Liver (tissue), 9 donors: Measurements from ENCODE around the gene TP53I11. TPM values are rescaled to one million over a fixed set of nuclear protein-coding genes. Genes with fewer than 3 reads are reported as not detected.
A peak's percentile ranks its signal among the peaks of the same experiment; 100 is the strongest.

ENCODE experiments used
- DNase-seq: peaks from one replicate; pipeline ENCODE4 v3.0.0-alpha.2; 2017; ENCODE audit warnings: low spot score
- H3K27ac ChIP-seq, 2 donors: one replicate each; pipeline ENCODE4 v1.7.0; 2013; ENCODE audit warnings: inconsistent platforms in 2 of 2, low read length in 2 of 2, control low read depth in 1 of 2, low read depth in 1 of 2, mild to moderate bottlenecking in 1 of 2
- H3K27me3 ChIP-seq, 4 donors: one replicate each; pipeline versions ENCODE4 v1.6.1 to v1.7.0; 2013; ENCODE audit warnings: low read length in 3 of 4, inconsistent platforms in 1 of 4, mild to moderate bottlenecking in 1 of 4, moderate library complexity in 1 of 4; ENCODE audit not compliant: control insufficient read depth in 4 of 4, insufficient read depth in 4 of 4
- H3K36me3 ChIP-seq, 4 donors: one replicate each; pipeline versions ENCODE4 v1.6.1 to v1.7.0; 2013; ENCODE audit warnings: low read length in 3 of 4, mild to moderate bottlenecking in 3 of 4, low read depth in 1 of 4, moderate library complexity in 1 of 4; ENCODE audit not compliant: control insufficient read depth in 4 of 4, insufficient read depth in 3 of 4
- H3K4me1 ChIP-seq, 4 donors: one replicate each; pipeline versions ENCODE4 v1.6.1 to v1.7.0; 2013; ENCODE audit warnings: low read length in 3 of 4, mild to moderate bottlenecking in 3 of 4, moderate library complexity in 1 of 4; ENCODE audit not compliant: control insufficient read depth in 4 of 4, insufficient read depth in 4 of 4
- H3K4me3 ChIP-seq, 3 donors: one replicate each; pipeline versions ENCODE4 v1.6.1 to v1.7.0; 2013; ENCODE audit warnings: low read length in 3 of 3, control low read depth in 1 of 3, low read depth in 1 of 3, mild to moderate bottlenecking in 1 of 3
- H3K9ac ChIP-seq, 2 donors: one replicate each; pipeline ENCODE4 v1.7.0; 2013; ENCODE audit warnings: low read length in 2 of 2, mild to moderate bottlenecking in 2 of 2, moderate library complexity in 2 of 2, control low read depth in 1 of 2, low read depth in 1 of 2
- H3K9me3 ChIP-seq, 4 donors: one replicate each; pipeline versions ENCODE4 v1.6.1 to v1.7.0; 2013; ENCODE audit warnings: low read length in 3 of 4; ENCODE audit not compliant: control insufficient read depth in 4 of 4
- EGR1 ChIP-seq, 2 donors: IDR thresholded peaks; 2 replicates each; pipeline ENCODE4 v1.6.1; 2016 to 2018; ENCODE audit warnings: antibody characterized with exemption in 2 of 2, low read depth in 2 of 2
- FOXA2 ChIP-seq: IDR thresholded peaks from 2 replicates; pipeline ENCODE4 v1.6.1; 2016; ENCODE audit warnings: antibody characterized with exemption
- HNF4A ChIP-seq, 2 donors: conservative IDR thresholded peaks; 2 replicates each; pipeline ENCODE4 v1.6.1; 2016; ENCODE audit warnings: antibody characterized with exemption in 2 of 2, mild to moderate bottlenecking in 2 of 2
- JUND ChIP-seq, 2 donors: IDR thresholded peaks; 2 replicates each; pipeline ENCODE4 v1.6.1; 2016; ENCODE audit warnings: antibody characterized with exemption in 2 of 2
- NR2F2 ChIP-seq: IDR thresholded peaks from 2 replicates; pipeline ENCODE4 v1.6.1; 2016; ENCODE audit warnings: antibody characterized with exemption
- RAD21 ChIP-seq, 2 donors: IDR thresholded peaks; 2 replicates each; pipeline ENCODE4 v1.6.1; 2016; ENCODE audit warnings: antibody characterized with exemption in 2 of 2, mild to moderate bottlenecking in 2 of 2
- REST ChIP-seq: IDR thresholded peaks from 2 replicates; pipeline ENCODE4 v1.6.1; 2016; ENCODE audit warnings: antibody characterized with exemption, mild to moderate bottlenecking
- RXRA ChIP-seq, 2 donors: IDR thresholded peaks; 2 replicates each; pipeline ENCODE4 v1.6.1; 2017 to 2018; ENCODE audit warnings: antibody characterized with exemption in 2 of 2, mild to moderate bottlenecking in 1 of 2
- TAF1 ChIP-seq: conservative IDR thresholded peaks from 2 replicates; pipeline ENCODE4 v1.6.1; 2016; ENCODE audit warnings: antibody characterized with exemption, mild to moderate bottlenecking
- YY1 ChIP-seq: IDR thresholded peaks from 2 replicates; pipeline ENCODE4 v1.6.1; 2016; ENCODE audit warnings: antibody characterized with exemption, mild to moderate bottlenecking
- ZBTB33 ChIP-seq: IDR thresholded peaks from 2 replicates; pipeline ENCODE4 v1.6.1; 2016; ENCODE audit warnings: antibody characterized with exemption
- WGBS: extraction: QIAGEN DNeasy Blood & Tissue Kit; methylation state at CpG from one replicate; pipeline ENCODE4 v1.1.7; 2013; 5-methylcytosine and 5-hydroxymethylcytosine counted together
- polyA plus RNA-seq, 2 donors: library from polyadenylated mRNA; stranded (reverse) in 1 of 2; unstranded in 1 of 2; fragments of 200-250 nt in 1 of 2; fragments of >200 nt in 1 of 2; fragmentation: Nextera tagmentation in 1 of 2; extraction: Ambion mirVana in 1 of 2; gene quantifications; one replicate each; pipeline versions ENCODE4 v1.2.1 to v1.2.3, GENCODE V29; 2013 to 2015
- total RNA-seq, 2 donors: library from RNA; depleted of rRNA; stranded (reverse); fragments of >200 nt; gene quantifications; one replicate each; pipeline ENCODE4 v1.2.3, GENCODE V29; 2014
- TF ChIP-seq, protein P1 (sequence below): IDR thresholded peaks from 2 replicates; pipeline ENCODE4 v1.6.1; 2016; ENCODE audit warnings: antibody characterized with exemption
- TF ChIP-seq, protein P2 (sequence below): fragments of 150-350 bp; IDR thresholded peaks from 2 replicates; pipeline ENCODE4 v1.5.1; 2017; ENCODE audit warnings: improper control_type of control experiment, low read depth, low read length; ENCODE audit not compliant: missing input control
- donor health status: healthy.
- donor health status: healthy.
- donor health status: healthy.
- donor health status: healthy.
- donor health status: healthy.

TP53I11 gene
- total and polyA plus RNA-seq, 4 donors = 3.6 to 16.0 (median 8.3) TPM

DNA sequence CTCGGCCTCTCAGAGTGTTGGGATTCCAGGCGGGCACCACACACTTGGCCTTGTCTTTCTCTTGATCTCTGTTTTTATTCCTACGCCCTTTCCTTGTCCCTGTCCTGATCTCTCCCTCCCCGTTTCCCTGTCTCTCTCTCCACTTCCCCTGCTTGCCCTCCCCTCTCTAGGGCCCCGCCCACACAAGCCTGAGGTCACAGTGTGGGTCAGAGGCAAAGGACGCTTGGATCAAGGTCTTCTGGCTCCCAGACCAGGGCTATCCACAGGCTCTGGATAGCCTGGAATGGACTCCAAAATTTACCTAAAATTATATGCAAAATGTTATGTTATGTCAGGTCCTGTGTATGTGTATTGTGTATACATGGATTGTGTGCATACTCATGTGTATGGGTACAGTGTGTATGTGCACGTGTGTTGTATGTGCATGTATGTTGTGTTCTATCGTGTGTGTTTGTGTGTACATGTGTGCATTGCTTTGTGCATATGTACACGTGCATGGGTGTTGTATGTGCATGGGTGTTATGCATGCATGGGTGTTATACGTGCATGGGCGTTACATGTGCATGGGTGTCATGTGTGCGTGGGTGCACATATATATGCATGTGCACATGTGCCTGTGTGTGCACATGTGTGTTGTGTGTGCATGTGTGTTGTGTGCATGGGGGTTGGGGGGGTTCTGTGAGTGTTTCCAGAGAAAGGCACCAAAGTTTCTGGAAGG lies 38.3 kb downstream of the TP53I11 start:
- no peaks in the 10 kb centered on the region for H3K9me3 ChIP-seq
- H3K27ac ChIP-seq = no peak overlapping the region
- DNase-seq = peak; percentile 59
- no peaks in the 10 kb centered on the region for H3K36me3 ChIP-seq
- peaks cover 0 to 12% (median 8%) of the 10 kb centered on the region in 4 donors for H3K4me1 ChIP-seq
- H3K9ac ChIP-seq = no peak overlapping the region
- peak; percentile 80 to 84 for TF ChIP-seq HNF4A (conservative IDR thresholded peaks at IDR 0.05)
- TF ChIP-seq FOXA2 = no peak
- TF ChIP-seq EGR1 (IDR thresholded peaks at IDR 0.05; ENCODE audit: low read depth in 2 of 2) = no peak
- TF ChIP-seq NR2F2 = peak; percentile 86
- TF ChIP-seq JUND (IDR thresholded peaks at IDR 0.05) = no peak
- TF ChIP-seq TAF1 = no peak
- TF ChIP-seq, protein P1, sequence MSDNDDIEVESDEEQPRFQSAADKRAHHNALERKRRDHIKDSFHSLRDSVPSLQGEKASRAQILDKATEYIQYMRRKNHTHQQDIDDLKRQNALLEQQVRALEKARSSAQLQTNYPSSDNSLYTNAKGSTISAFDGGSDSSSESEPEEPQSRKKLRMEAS = no peak
- TF ChIP-seq YY1 = no peak
- TF ChIP-seq RXRA (IDR thresholded peaks at IDR 0.05) = peak; percentile 57 to 59
- H3K4me3 ChIP-seq = no peak overlapping the region
- 68% methylated on average over 12 of the region's 12 CpGs for WGBS
- H3K27me3 ChIP-seq = no peaks in the 10 kb centered on the region

GRCh38 chr11:44911029-44911814 lies 39.5 kb downstream of the TP53I11 start:
- TF ChIP-seq, protein P2, sequence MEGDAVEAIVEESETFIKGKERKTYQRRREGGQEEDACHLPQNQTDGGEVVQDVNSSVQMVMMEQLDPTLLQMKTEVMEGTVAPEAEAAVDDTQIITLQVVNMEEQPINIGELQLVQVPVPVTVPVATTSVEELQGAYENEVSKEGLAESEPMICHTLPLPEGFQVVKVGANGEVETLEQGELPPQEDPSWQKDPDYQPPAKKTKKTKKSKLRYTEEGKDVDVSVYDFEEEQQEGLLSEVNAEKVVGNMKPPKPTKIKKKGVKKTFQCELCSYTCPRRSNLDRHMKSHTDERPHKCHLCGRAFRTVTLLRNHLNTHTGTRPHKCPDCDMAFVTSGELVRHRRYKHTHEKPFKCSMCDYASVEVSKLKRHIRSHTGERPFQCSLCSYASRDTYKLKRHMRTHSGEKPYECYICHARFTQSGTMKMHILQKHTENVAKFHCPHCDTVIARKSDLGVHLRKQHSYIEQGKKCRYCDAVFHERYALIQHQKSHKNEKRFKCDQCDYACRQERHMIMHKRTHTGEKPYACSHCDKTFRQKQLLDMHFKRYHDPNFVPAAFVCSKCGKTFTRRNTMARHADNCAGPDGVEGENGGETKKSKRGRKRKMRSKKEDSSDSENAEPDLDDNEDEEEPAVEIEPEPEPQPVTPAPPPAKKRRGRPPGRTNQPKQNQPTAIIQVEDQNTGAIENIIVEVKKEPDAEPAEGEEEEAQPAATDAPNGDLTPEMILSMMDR = peak; percentile 81
- TF ChIP-seq EGR1 (IDR thresholded peaks at IDR 0.05; ENCODE audit: low read depth in 2 of 2) (no peak), RAD21 (IDR thresholded peaks at IDR 0.05) (peak; percentile 78 to 84), ZBTB33 (no peak), REST (no peak)
- H3K36me3 ChIP-seq = no peaks in the 10 kb centered on the region
- H3K9me3 ChIP-seq = no peaks in the 10 kb centered on the region
- peaks cover 0 to 12% (median 8%) of the 10 kb centered on the region in 4 donors for H3K4me1 ChIP-seq
- no peak overlapping the region for H3K27ac ChIP-seq
- no peaks in the 10 kb centered on the region for H3K27me3 ChIP-seq
- DNase-seq = peak; percentile 90
- no peak overlapping the region for H3K9ac ChIP-seq
- no peak overlapping the region for H3K4me3 ChIP-seq
- WGBS = 24% methylated on average over 24 of the region's 24 CpGs
